ENCODE data around the gene MXRA7.
"Not testable (repeated sequence)": the region's sequence is repeated elsewhere in the genome, so short reads cannot be mapped to it uniquely, and the experiment has no call there.

The MXRA7 gene

DNA sequence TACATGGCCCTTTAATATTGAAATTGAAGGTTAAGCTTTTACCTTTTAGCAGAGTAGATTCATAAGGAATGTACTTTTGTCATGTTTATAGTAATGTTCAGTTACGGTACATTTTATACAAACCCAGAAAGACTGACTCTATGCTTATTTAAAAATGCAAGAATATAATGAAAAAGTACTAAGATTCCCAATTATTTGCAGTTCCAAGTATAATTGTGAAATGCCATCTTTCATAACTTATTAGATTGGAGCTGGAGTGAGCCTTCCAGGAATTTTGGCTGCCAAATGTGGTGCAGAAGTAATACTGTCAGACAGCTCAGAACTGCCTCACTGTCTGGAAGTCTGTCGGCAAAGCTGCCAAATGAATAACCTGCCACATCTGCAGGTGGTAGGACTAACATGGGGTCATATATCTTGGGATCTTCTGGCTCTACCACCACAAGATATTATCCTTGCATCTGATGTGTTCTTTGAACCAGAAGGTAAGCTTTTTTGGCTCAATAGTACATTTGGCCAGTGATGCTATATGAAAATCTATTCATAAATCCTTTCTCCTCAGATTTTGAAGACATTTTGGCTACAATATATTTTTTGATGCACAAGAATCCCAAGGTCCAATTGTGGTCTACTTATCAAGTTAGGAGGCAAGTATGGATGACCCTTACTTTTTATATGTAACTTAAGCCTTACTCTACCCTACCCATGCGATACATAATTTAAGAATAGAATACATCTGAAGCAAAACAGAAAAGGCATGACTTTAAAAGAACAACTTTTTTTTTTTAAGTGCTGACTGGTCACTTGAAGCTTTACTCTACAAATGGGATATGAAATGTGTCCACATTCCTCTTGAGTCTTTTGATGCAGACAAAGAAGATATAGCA, 22.2 kb upstream of the MXRA7 start:
- H3K9me3 ChIP-seq (ENCODE audit: control insufficient read depth, insufficient read depth, low read depth, low read length), result no peaks in the 10 kb centered on the region
- TF ChIP-seq, protein P1, sequence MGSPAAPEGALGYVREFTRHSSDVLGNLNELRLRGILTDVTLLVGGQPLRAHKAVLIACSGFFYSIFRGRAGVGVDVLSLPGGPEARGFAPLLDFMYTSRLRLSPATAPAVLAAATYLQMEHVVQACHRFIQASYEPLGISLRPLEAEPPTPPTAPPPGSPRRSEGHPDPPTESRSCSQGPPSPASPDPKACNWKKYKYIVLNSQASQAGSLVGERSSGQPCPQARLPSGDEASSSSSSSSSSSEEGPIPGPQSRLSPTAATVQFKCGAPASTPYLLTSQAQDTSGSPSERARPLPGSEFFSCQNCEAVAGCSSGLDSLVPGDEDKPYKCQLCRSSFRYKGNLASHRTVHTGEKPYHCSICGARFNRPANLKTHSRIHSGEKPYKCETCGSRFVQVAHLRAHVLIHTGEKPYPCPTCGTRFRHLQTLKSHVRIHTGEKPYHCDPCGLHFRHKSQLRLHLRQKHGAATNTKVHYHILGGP (tag by site-specific recombination; IDR thresholded peaks at IDR 0.05), result 0 out of 2 replicates have a peak, but pooled peaks have one; percentile 49
- no peak for TF ChIP-seq ZNF423 (tag by site-specific recombination; IDR thresholded peaks at IDR 0.05)
- peak; percentile 43; the same call in 1 of the 2 replicates for TF ChIP-seq IKZF3 (tag by site-specific recombination; IDR thresholded peaks at IDR 0.05)
- peak; percentile 57 for TF ChIP-seq FEZF1 (tag by site-specific recombination; IDR thresholded peaks at IDR 0.05)
- TF ChIP-seq PRDM1 (tag by site-specific recombination; IDR thresholded peaks at IDR 0.05), result no peak
- TF ChIP-seq ZFP3 (tag by site-specific recombination; IDR thresholded peaks at IDR 0.05; ENCODE audit: low read depth), result no peak
- TF ChIP-seq GLIS1 (tag by site-specific recombination; IDR thresholded peaks at IDR 0.05), result peak; percentile 37; the same call in 1 of the 2 replicates
- peaks cover 11% of the 10 kb centered on the region for H3K4me1 ChIP-seq (ENCODE audit: control insufficient read depth, insufficient read depth, low read length)
- H3K4me3 ChIP-seq (ENCODE audit: low read depth, low read length), result no peak overlapping the region
- ChIA-PET CTCF (interaction anchor here (0.5 to 2.8 kb wide), 4 partner anchors 10 to 1132 kb away, joined by 3 to 13 read pairs (median 4); no protein-coding TSS in a partner anchor), POLR2A (interaction anchor here (0.5 to 2.0 kb wide), 5 partner anchors 8 to 52 kb away, joined by 3 to 7 read pairs (median 6); no protein-coding TSS in a partner anchor)
- H3K36me3 ChIP-seq (ENCODE audit: control insufficient read depth in 2 of 2, insufficient read depth in 1 of 2, low read length in 2 of 2), result peaks cover 40 to 66% of the 10 kb centered on the region in 2 experiments
- no peak overlapping the region; the same call in 1 of the 2 replicates for H3K27ac ChIP-seq (ENCODE audit: extremely low read depth, low read depth, low read length)

DNA sequence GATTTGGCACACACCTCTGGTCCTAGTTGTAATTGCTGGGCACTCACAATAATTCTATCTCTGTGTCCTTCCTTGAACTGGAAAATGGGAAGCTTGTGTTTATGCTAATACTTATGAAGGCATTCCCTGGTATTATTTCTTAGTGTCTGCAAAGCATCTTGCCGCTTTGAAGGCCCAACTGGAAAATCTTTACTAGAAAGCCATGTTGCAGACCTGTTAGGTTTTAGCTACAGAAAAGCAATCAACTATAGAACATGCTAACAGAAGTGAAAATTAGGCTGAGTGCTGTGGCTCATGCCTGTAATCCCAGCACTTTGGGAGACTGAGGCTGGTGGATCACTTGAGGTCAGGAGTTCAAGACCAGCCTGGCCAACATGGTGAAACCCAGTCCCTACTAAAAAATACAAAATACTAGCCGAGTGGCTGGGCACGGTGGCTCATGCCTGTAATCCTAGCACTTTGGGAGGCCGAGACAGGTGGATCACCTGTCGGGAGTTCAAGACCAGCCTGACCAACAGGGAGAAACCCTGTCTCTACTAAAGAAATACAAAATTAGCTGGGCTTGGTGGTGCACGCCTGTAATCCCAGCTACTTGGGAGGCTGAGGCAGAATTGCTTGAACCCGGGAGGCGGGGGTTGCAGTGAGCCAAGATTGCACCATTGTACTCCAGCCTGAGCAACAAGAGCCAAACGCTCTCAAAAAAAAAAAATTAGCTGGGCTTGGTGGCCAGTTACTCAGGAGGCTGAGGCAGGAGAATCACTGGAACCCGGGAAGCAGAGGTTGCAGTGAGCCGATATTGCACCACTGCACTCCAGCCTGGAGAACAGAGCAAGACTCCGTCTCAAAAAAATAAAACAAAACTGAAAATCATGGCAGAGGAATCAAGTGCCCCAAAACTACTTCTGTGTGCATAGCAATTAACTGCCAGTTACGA, 21.3 kb upstream of the MXRA7 start:
- TF ChIP-seq SCRT2 (tag by site-specific recombination; IDR thresholded peaks at IDR 0.05), result peak; percentile 72
- peak; percentile 3; the same call in 1 of the 2 replicates for TF ChIP-seq ZNF146 (tag by site-specific recombination; IDR thresholded peaks at IDR 0.05)
- TF ChIP-seq ZBTB17 (tag by site-specific recombination; IDR thresholded peaks at IDR 0.05), result 0 out of 2 replicates have a peak, but pooled peaks have one; percentile 25
- TF ChIP-seq, protein P2, sequence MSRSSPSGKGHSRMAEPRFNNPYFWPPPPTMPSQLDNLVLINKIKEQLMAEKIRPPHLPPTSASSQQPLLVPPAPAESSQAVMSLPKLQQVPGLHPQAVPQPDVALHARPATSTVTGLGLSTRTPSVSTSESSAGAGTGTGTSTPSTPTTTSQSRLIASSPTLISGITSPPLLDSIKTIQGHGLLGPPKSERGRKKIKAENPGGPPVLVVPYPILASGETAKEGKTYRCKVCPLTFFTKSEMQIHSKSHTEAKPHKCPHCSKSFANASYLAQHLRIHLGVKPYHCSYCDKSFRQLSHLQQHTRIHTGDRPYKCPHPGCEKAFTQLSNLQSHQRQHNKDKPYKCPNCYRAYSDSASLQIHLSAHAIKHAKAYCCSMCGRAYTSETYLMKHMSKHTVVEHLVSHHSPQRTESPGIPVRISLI (tag by site-specific recombination; IDR thresholded peaks at IDR 0.05), result 0 out of 2 replicates have a peak, but pooled peaks have one; percentile 17
- peak; percentile 100 for TF ChIP-seq SCRT1 (tag by site-specific recombination; IDR thresholded peaks at IDR 0.05; ENCODE audit: borderline replicate concordance)
- TF ChIP-seq ZNF664 (tag by site-specific recombination; IDR thresholded peaks at IDR 0.05), result 0 out of 2 replicates have a peak, but pooled peaks have one; percentile 7
- ChIA-PET CTCF (interaction anchor here (0.7 to 2.8 kb wide), 3 partner anchors 17 to 808 kb away, joined by 3 to 13 read pairs (median 4); no protein-coding TSS in a partner anchor), POLR2A (interaction anchor here (0.5 to 2.0 kb wide), 8 partner anchors 9 to 51 kb away, joined by 3 to 7 read pairs (median 6); no protein-coding TSS in a partner anchor)
- Histone ChIP-seq H3K36me3 (ENCODE audit: control insufficient read depth in 2 of 2, insufficient read depth in 1 of 2, low read length in 2 of 2) (peaks cover 40 to 66% of the 10 kb centered on the region in 2 experiments), H3K4me1 (ENCODE audit: control insufficient read depth, insufficient read depth, low read length) (peaks cover 17% of the 10 kb centered on the region), H3K27ac (ENCODE audit: extremely low read depth, low read depth, low read length) (0 out of 2 replicates have a peak overlapping the region, but pooled peaks have one; percentile 3)
- not testable (repeated sequence) for H3K9me3 ChIP-seq (ENCODE audit: control insufficient read depth, insufficient read depth, low read depth, low read length); H3K4me3 ChIP-seq (ENCODE audit: low read depth, low read length)

DNA sequence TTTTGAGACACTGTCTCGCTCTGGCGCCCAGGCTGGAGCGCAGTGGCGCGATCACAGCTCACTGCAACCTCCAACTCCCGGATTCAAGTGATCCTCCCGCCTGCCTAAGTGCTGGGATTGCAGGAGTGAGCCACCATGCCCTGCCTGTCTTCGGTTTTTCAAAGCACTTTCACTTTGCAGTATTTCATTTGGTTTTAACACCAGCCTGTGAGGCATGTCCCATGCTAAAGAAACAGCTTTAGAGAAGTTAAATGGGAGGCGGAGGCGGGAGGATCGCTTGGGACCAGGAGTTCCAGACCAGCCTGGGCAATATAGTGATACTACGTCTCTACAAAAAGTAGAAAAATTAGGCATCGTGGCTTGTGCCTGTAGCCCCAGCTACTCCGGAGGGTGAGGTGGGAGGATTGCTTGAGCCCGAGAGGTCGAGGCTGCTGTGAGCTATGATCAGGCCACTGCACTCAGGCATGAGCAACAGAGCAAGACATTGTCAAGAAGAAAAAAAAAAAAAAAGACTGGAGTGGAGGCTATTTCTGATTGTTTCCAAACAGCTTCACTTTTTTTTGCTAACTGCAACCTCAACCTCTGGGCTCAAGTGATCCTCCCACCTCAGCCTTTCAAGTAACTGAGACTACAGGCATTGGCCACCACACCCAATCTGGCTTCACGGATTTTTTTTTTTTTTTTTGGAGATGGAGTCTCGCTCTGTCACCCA, 17.1 kb upstream of the MXRA7 start:
- H3K4me3 ChIP-seq (ENCODE audit: low read depth, low read length), result peak overlapping the region; percentile 93
- ChIA-PET CTCF (interaction anchor here (0.6 to 8.7 kb wide), 10 partner anchors 7 to 526 kb away, joined by 3 to 68 read pairs (median 5); partner anchors contain the start of genes MGAT5B and MXRA7), POLR2A (interaction anchor here (0.5 to 4.6 kb wide), 18 partner anchors 9 to 578 kb away, joined by 3 to 68 read pairs (median 4); partner anchors contain the start of genes MFSD11 and SRSF2)
- no peaks in the 10 kb centered on the region for H3K9me3 ChIP-seq (ENCODE audit: control insufficient read depth, insufficient read depth, low read depth, low read length)
- peak overlapping the region; percentile 34; the same call in 1 of the 2 replicates for H3K27ac ChIP-seq (ENCODE audit: extremely low read depth, low read depth, low read length)
- H3K4me1 ChIP-seq (ENCODE audit: control insufficient read depth, insufficient read depth, low read length), result peaks cover 7% of the 10 kb centered on the region
- peaks cover 38 to 54% of the 10 kb centered on the region in 2 experiments for H3K36me3 ChIP-seq (ENCODE audit: control insufficient read depth in 2 of 2, insufficient read depth in 1 of 2, low read length in 2 of 2)
- peak; percentile 8; the same call in 1 of the 2 replicates for TF ChIP-seq WT1 (tag by site-specific recombination; IDR thresholded peaks at IDR 0.05)
- TF ChIP-seq KLF9 (tag by site-specific recombination; IDR thresholded peaks at IDR 0.05; ENCODE audit: low read depth), result no peak
- TF ChIP-seq ZBTB17 (tag by site-specific recombination; IDR thresholded peaks at IDR 0.05), result peak; percentile 98
- TF ChIP-seq, protein P3, sequence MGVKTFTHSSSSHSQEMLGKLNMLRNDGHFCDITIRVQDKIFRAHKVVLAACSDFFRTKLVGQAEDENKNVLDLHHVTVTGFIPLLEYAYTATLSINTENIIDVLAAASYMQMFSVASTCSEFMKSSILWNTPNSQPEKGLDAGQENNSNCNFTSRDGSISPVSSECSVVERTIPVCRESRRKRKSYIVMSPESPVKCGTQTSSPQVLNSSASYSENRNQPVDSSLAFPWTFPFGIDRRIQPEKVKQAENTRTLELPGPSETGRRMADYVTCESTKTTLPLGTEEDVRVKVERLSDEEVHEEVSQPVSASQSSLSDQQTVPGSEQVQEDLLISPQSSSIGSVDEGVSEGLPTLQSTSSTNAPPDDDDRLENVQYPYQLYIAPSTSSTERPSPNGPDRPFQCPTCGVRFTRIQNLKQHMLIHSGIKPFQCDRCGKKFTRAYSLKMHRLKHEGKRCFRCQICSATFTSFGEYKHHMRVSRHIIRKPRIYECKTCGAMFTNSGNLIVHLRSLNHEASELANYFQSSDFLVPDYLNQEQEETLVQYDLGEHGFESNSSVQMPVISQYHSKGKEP (tag by site-specific recombination; IDR thresholded peaks at IDR 0.05), result no peak
- 0 out of 2 replicates have a peak, but pooled peaks have one; percentile 41 for TF ChIP-seq ZNF600 (tag by site-specific recombination; IDR thresholded peaks at IDR 0.05)
- TF ChIP-seq ZNF121 (tag by site-specific recombination; IDR thresholded peaks at IDR 0.05), result no peak
- TF ChIP-seq ZNF114 (tag by site-specific recombination; IDR thresholded peaks at IDR 0.05), result no peak
- TF ChIP-seq SP2 (tag by site-specific recombination; IDR thresholded peaks at IDR 0.05), result peak; percentile 33; the same call in 1 of the 2 replicates
- no peak for TF ChIP-seq ZNF112 (tag by site-specific recombination; IDR thresholded peaks at IDR 0.05)
- TF ChIP-seq ZNF324 (tag by site-specific recombination; IDR thresholded peaks at IDR 0.05), result no peak

Data from HEK293 (cell line).